ENCODE data around the gene TRABD2B.

Gene TRABD2B

DNA sequence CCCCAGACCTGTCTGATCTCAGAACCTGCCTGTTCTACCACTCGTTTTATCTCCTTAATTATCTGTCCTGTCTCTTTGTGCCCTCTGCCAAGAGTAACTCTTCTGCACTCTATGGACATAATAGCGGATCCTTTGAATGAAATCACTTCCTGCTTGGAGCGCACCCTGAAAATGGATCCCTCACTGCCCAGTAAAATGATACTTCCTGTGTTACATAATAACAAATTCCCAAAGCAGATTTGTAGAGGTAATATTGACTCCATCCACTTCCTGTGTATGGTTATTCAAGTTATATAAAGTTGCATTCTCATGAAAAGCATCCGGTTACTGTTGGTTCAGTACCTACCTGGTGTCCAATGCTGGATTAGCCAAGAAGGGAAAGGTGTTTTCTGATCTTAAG is 246.0 kb downstream of the TRABD2B start:
- DNase-seq = no peak

- DNase-seq = no peak
These were observed 251.2 kb downstream of the TRABD2B start for GRCh38 chr1:47745715-47746609.

GRCh38 chr1:47742890-47743760 is 254.1 kb downstream of the TRABD2B start:
- no peak for DNase-seq

DNA sequence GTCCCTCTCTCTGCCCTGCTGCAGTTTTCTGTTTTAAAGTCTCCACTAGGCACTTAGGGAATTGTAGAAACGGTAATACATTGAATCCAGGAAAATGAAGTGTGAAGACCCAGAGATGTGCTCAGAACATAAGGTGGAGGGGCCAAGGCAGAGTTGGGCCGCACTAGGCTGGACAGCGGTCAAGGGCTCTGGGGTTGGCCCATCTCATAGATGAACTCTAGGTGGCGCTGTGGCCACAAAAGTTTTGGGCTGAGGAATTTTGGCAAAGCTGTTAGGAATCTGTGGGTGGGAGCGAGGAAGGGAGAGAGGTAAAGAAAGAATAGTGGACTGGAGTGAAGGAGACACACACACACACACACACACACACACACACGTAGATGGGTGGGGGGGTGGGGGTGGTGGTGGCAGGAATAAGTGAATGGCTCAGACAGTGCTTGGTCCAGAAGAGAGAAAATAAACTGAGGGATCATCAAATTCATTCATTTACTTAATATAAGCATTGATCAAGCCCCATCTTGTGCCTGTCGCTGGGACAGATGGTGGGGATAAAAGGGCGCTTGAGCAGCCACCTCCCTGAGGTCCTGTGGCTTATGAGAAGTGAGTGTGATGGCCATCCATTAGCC is 258.5 kb downstream of the TRABD2B start:
- DNase-seq = no peak

GRCh38 chr1:47732489-47732888 is 264.7 kb downstream of the TRABD2B start:
- no peak for DNase-seq

DNA sequence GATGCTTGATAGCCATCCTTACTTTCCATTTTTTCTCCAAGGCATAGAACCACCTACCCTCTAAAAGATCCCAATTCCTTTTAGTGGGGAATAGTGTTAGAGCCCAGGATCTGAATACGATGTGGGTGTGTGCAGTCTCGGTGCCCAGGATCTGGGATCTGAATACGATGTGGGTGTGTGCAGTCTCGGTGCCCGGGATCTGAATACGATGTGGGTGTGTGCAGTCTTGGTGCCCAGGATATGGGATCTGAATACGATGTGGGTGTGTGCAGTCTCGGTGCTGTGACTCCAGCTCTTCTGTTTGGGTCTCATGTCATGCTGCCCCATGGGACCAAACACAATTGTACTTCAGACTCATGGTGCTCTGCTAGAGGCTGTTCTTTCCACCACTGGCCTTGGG is 265.5 kb downstream of the TRABD2B start:
- no peak for DNase-seq

GRCh38 chr1:47729685-47730084 is 267.5 kb downstream of the TRABD2B start:
- DNase-seq = no peak

- no peak for DNase-seq
These were observed 269.5 kb downstream of the TRABD2B start for GRCh38 chr1:47727697-47728085.

DNA sequence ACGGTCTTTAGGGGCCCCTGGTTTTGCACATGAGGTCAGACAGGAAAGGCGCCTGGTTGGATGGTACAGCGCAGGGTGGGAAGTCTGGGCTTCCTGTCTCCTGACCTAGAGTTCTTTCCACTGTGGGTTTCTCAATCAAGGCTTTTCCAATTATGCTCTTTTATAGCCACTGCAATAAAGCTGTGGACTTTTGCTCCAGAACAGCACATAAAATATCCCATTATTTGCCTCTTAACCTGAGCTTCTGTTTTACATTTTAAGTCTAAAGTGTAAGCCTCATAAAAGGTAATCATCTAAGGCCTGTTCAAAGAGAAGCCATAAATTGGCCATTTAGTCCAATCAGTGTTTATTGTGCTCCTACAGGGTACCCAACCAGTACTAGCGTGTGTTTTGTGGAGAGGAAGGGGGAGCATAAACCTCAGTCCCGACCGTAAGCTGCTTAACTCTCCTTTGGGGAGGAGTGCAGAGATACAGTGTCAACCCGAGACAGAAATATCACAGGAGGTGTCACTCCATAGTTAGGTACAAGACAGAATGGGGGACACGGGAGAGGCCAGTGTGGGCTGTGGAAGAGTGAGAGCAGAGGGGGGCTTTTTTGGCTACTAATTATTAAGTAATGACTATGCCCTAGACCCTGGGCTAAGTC is 270.0 kb downstream of the TRABD2B start:
- no peak for DNase-seq

DNA sequence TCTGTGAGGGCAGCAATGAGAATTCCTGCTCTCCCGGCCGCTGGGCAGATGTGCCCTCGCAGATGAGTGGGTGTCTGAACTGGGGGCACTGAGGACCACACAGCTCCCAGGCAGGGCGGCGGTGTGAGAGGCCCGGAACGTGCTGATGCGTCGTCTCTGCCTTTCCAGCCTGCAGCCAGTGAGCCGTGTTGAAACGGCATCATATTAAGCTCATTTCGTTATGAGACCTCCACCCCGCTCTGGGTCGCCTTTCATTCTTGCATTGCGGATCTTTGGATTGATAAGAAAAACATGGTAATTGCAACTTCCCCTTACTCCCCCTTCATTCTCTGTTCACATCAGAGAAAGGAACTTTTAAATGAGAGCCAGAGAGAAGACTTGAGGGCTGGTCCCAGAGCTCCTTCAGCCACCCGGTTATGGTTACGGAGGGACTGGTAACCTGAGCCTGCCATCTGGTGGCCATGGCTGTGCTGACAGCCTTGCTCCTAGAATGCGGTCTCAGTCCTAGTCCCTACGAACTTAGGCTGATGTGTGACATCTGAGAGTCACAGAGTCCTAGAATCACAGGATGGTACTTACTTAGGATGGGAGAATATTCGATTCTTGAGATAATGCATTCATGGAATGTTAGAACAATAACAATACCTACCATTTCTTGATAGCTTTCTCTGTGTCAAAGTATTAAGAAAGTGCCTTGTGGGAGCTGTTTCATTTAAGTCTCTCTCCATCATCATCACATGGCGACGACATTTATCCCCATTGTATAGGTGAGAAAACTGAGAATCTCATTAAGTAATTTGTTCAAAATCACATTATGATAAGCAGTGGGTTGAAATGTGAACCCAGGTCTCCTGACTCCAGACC is 271.0 kb downstream of the TRABD2B start:
- no peak for DNase-seq

GRCh38 chr1:47725511-47725991 is 271.6 kb downstream of the TRABD2B start:
- DNase-seq = no peak

- no peak for DNase-seq
These were observed 272.1 kb downstream of the TRABD2B start for GRCh38 chr1:47725000-47725473.

DNA sequence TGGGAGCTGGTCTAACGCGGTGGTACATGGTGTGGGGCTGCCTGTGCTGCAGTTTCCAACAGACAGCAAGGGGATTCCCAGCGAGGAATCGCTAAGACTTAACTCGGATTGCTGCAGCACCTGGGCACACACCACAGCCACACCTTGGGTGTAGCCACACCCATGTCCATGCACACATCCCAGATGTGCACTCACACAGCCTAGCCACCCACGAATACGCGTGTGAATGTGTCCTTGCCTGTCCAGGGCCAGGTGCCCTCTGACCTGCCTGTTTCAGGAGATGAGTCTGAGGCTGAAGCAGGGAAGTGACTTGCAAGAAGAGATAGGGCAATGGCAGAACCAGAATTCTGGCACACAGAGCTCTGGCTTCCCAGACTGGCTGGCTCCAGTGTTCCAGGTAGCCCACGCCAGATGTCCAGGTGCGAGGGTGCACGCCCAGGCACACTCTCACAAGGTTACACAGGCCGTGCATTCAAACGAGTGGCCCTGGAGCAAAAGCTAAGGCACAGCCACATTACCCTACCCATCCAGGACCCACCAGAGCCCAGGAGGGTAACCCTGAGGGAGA is 272.7 kb downstream of the TRABD2B start:
- DNase-seq = no peak

DNA sequence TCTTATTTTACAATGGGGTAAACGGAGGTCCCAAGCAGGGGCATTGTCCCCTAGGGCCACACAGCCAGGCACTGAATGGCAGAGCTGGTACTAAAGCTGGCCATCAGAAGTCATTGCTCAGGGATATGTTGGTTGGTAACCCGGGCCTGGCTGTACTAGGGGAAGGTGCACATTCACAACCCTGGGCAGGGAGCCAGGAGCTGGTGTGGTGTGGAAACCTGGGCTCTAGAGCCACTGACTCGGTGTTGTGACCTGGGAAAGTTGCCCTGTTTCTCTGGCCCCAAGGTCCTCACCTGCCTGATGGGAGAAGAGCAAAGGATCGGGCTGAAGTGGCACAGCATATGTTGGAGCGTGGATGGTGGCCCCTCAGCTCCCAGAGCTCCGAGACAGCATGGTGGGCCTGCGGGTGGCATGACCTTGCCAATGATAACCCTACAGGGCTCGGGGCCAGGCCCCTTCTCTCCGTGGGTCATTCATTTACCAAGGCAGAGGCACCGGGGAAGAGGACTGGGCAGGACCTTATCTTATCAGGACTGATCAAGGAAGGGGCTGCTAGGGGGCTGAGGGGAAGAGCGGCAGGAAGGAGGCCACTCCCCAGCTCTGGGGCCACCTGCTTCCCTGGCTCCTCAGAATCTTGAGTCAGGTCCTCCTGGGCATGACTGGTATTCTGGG is 274.1 kb downstream of the TRABD2B start:
- DNase-seq = no peak

- no peak for DNase-seq
These were observed 275.1 kb downstream of the TRABD2B start for GRCh38 chr1:47722101-47722500.

GRCh38 chr1:47720111-47720510 is 277.1 kb downstream of the TRABD2B start:
- DNase-seq = no peak

DNA sequence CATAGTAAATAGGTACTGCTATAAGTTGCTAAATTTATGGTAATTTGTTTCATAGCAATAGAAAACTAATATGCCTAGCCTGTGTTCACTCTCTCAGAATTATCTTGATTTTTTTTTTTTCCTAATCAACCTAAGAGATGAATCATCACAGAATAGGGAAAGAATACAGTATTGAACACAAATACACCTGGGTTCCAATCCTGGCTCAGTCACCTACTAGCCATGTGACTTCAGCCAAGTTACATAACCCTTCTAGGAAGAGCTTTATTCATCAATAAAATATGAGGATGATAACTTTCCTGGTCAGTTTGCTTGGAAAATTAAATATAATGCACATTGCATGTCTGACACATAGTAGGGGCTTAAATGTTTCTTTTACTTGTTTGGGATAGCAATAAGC is 279.8 kb downstream of the TRABD2B start:
- no peak for DNase-seq

- no peak for DNase-seq
These were observed 283.0 kb downstream of the TRABD2B start for GRCh38 chr1:47713975-47714767.

- DNase-seq = no peak
These were observed 283.7 kb downstream of the TRABD2B start for GRCh38 chr1:47713333-47713953.

Measured in SIG-M5 (cell line).